GM12878 (cell line): Measurements from ENCODE around the gene FGD4. TPM values are rescaled to one million over a fixed set of nuclear protein-coding genes. Genes with fewer than 3 reads are reported as not detected.

ENCODE experiments used
- ATAC-seq: fragments of 200-7000 bp; cut with Tn5 transposase; 3 replicates; pipeline ENCODE4 v1.9.1; 2020; ENCODE audit warnings: mild to moderate bottlenecking, moderate library complexity
- BruUV-seq: library from RNA; stranded (reverse); fragments of 400-500 nt; replicated peaks from 2 replicates; lab custom pipeline; 2021; lab: Mats Ljungman, UMichigan
- CTCF ChIA-PET: fragments of 300-600 bp; sonication (Branson Sonifier 250); formaldehyde crosslinking; extraction: SDS; loops from one replicate; lab custom pipeline; 2021; ENCODE audit warnings: inconsistent platforms; lab: Yijun Ruan, JAX
- POLR2A ChIA-PET: fragments of 350-600 bp; formaldehyde crosslinking; extraction: SDS; loops from one replicate; lab custom pipeline; 2021; ENCODE audit warnings: inconsistent platforms; lab: Charles Lee
- RAD21 ChIA-PET: fragments of 300-600 bp; sonication (Branson Sonifier 250); formaldehyde crosslinking; loops from one replicate; lab custom pipeline; 2023; ENCODE audit warnings: antibody characterized with exemption; ENCODE audit not compliant: unreplicated experiment; lab: Charles Lee
- SMC1A ChIA-PET: fragments of 300-600 bp; sonication (Branson Sonifier 250); formaldehyde crosslinking; loops from one replicate; lab custom pipeline; 2023; ENCODE audit not compliant: unreplicated experiment, uncharacterized antibody; lab: Charles Lee
- DNase-seq: peaks from one replicate; pipeline ENCODE4 v3.0.0-alpha.2; 2011; ENCODE audit warnings: low read depth, low spot score
- FAIRE-seq: peaks from 3 replicates; lab custom pipeline; 2011; peaks lifted over from hg19 to GRCh38; lab: Jason Lieb, UNC
- H2AFZ ChIP-seq: 2 replicates; pipeline ENCODE4 v1.6.0; 2011; ENCODE audit warnings: low read depth, low read length, control low read depth; ENCODE audit not compliant: control insufficient read depth
- H3K27ac ChIP-seq: 2 replicates; pipeline ENCODE4 v1.5.1; 2011; ENCODE audit warnings: control low read depth; ENCODE audit not compliant: control insufficient read depth, insufficient read depth
- H3K27me3 ChIP-seq, 2 experiments: replicated peaks in 1 of 2; 2 replicates each; pipeline versions ENCODE4 v1.6.0 to v1.6.1; 2011; ENCODE audit warnings: low read length in 1 of 2; ENCODE audit not compliant: control insufficient read depth in 2 of 2, insufficient read depth in 2 of 2
- H3K36me3 ChIP-seq, 2 experiments: 2 replicates each; pipeline ENCODE4 v1.5.1; 2011; ENCODE audit warnings: low read length in 1 of 2; ENCODE audit not compliant: control insufficient read depth in 2 of 2, insufficient read depth in 2 of 2
- H3K4me1 ChIP-seq: 2 replicates; pipeline ENCODE4 v1.6.1; 2011; ENCODE audit warnings: mild to moderate bottlenecking, low read length, moderate library complexity, mixed read lengths; ENCODE audit not compliant: control insufficient read depth, insufficient read depth
- H3K4me2 ChIP-seq: 2 replicates; pipeline ENCODE4 v1.6.0; 2011; ENCODE audit warnings: control low read depth; ENCODE audit not compliant: control insufficient read depth, insufficient read depth
- H3K4me3 ChIP-seq: fragments of 200-600 bp; sonication (generic); 2 replicates; pipeline ENCODE4 v1.5.1; 2016
- H3K79me2 ChIP-seq: 2 replicates; pipeline ENCODE4 v1.6.0; 2011; ENCODE audit warnings: low read length; ENCODE audit not compliant: control insufficient read depth, insufficient read depth
- H3K9ac ChIP-seq: 2 replicates; pipeline ENCODE4 v1.8.0; 2011; ENCODE audit warnings: low read length, control low read depth, mixed read lengths; ENCODE audit not compliant: control insufficient read depth, insufficient read depth
- H3K9me3 ChIP-seq: replicated peaks from 3 replicates; pipeline ENCODE4 v1.5.1; 2011; ENCODE audit warnings: mild to moderate bottlenecking, low read length; ENCODE audit not compliant: control insufficient read depth, insufficient read depth
- H4K20me1 ChIP-seq: 2 replicates; pipeline ENCODE4 v1.6.0; 2011; ENCODE audit not compliant: control insufficient read depth, insufficient read depth
- ATF3 ChIP-seq: IDR thresholded peaks from 2 replicates; pipeline ENCODE4 v1.6.1; 2011; ENCODE audit warnings: low read depth, mild to moderate bottlenecking, low read length, moderate library complexity, borderline replicate concordance; ENCODE audit errors: extremely low read depth
- CBX5 ChIP-seq: sonication (generic); IDR thresholded peaks from 2 replicates; pipeline ENCODE4 v1.6.1; 2016; ENCODE audit warnings: low read depth, moderate library complexity, mild to moderate bottlenecking, inconsistent platforms
- IRF4 ChIP-seq: IDR thresholded peaks from 2 replicates; pipeline ENCODE4 v1.6.1; 2011; ENCODE audit warnings: low read depth, low read length
- LARP7 ChIP-seq: fragments of 450-650 bp; IDR thresholded peaks from 2 replicates; pipeline ENCODE4 v1.6.1; 2017; ENCODE audit warnings: mild to moderate bottlenecking
- NRF1 ChIP-seq: conservative IDR thresholded peaks from 2 replicates; pipeline ENCODE4 v1.6.1; 2011; ENCODE audit warnings: mild to moderate bottlenecking, low read depth, low read length, improper control_type of control experiment
- SIN3A ChIP-seq: IDR thresholded peaks from 2 replicates; pipeline ENCODE4 v1.6.1; 2012; ENCODE audit warnings: low read depth, low read length, improper control_type of control experiment
- SMARCA5 ChIP-seq: fragments of 450-650 bp; IDR thresholded peaks from 2 replicates; pipeline ENCODE4 v1.6.1; 2017; ENCODE audit warnings: mild to moderate bottlenecking
- YBX1 ChIP-seq: fragments of 450-650 bp; IDR thresholded peaks from 2 replicates; pipeline ENCODE4 v1.6.1; 2016; ENCODE audit warnings: antibody characterized with exemption
- ZNF217 ChIP-seq: fragments of 450-650 bp; IDR thresholded peaks from 2 replicates; pipeline ENCODE4 v1.6.1; 2017; ENCODE audit warnings: antibody characterized with exemption, mild to moderate bottlenecking
- ZNF592 ChIP-seq: fragments of 450-650 bp; IDR thresholded peaks from 2 replicates; pipeline ENCODE4 v1.6.1; 2017; ENCODE audit warnings: mild to moderate bottlenecking, moderate library complexity
- WGBS: methylation state at CpG from one replicate; pipeline ENCODE4 v1.1.6; 2016; ENCODE audit warnings: low lambda C conversion rate; ENCODE audit not compliant: insufficient replicate concordance, insufficient coverage; ENCODE audit errors: missing lambda C conversion rate; 5-methylcytosine and 5-hydroxymethylcytosine counted together
- in situ Hi-C: fragments of 300-500 bp; cut with MboI; formaldehyde crosslinking; loops from 9 replicates; pipeline ENCODE4 v1.14.3; 2018; ENCODE audit warnings: mixed read lengths
- intact Hi-C: fragments of 100-400 bp; cut with micrococcal nuclease; formaldehyde crosslinking; loops from one replicate; pipeline ENCODE4 v1.14.2; 2022; ENCODE audit not compliant: unreplicated experiment
- polyA plus RNA-seq, 11 experiments: library from polyadenylated mRNA; depleted of rRNA in 4 of 11; unstranded in 6 of 11; stranded (reverse) in 5 of 11; fragments of >200 nt; fragmentation: Nextera tagmentation in 4 of 11; fragmentation: Illumina TruSeq in 1 of 11; extraction: Ambion mirVana in 4 of 11; extraction: Trizol in 1 of 11; gene quantifications; 1 replicate in 1 of 11; 2 replicates in 10 of 11; pipeline versions ENCODE4 v1.2.1 to v1.2.3, GENCODE V29; 2011 to 2016; ENCODE audit warnings: inconsistent platforms in 2 of 11, missing spikeins in 2 of 11, low read depth in 1 of 11
- total RNA-seq, 4 experiments: library from RNA; depleted of rRNA in 3 of 4; stranded (reverse); fragments of >200 nt in 3 of 4; fragmentation: Illumina TruSeq in 1 of 4; extraction: Trizol in 1 of 4; gene quantifications; 2 replicates each; pipeline versions ENCODE4 v1.2.1 to v1.2.3, GENCODE V29; 2013 to 2021

Gene FGD4
- total and polyA plus RNA-seq, 10 of the 15 experiments (the other 5 are each of a cell fraction or from before 2014, with no cell fraction given), result 0.01 to 0.18 (median 0.08) TPM; not detected in 3

- Histone ChIP-seq H3K4me1 (no peaks in the 10 kb centered on the region), H3K9ac (no peak overlapping the region), H3K27me3 (no peaks in the 10 kb centered on the region), H3K4me2 (no peak overlapping the region), H4K20me1 (no peaks in the 10 kb centered on the region), H3K4me3 (no peak overlapping the region), H3K36me3 (no peaks in the 10 kb centered on the region), H2AFZ (no peak overlapping the region), H3K9me3 (no peaks in the 10 kb centered on the region), H3K79me2 (no peaks in the 10 kb centered on the region), H3K27ac (no peak overlapping the region)
- ChIA-PET POLR2A (no interaction called here), SMC1A (no interaction called here), CTCF (no interaction called here), RAD21 (no interaction called here)
- ATAC-seq (no peak), FAIRE-seq (no peak), DNase-seq (no peak)
- intact Hi-C loops (no loop called here), in situ Hi-C loops (loop anchor here (25.0 kb wide), 1 partner anchor 1655 kb away; the partner anchor contains the start of gene ALG10)
- 93% methylated on average over 8 of the region's 8 CpGs for WGBS
- TF ChIP-seq ZNF592 (no peak), ZNF217 (no peak), ATF3 (no peak), SMARCA5 (no peak), LARP7 (no peak), CBX5 (no peak), YBX1 (no peak), SIN3A (no peak), IRF4 (no peak), NRF1 (no peak)
- BruUV-seq, result no TSS peak
Observed at GRCh38 chr12:32357601-32358249, 41.6 kb upstream of the FGD4 start.
